Measurements from ENCODE around the gene LRIT2. TPM values are rescaled to one million over a fixed set of nuclear protein-coding genes. Genes with fewer than 3 reads are reported as not detected.

LRIT2 gene, protein sequence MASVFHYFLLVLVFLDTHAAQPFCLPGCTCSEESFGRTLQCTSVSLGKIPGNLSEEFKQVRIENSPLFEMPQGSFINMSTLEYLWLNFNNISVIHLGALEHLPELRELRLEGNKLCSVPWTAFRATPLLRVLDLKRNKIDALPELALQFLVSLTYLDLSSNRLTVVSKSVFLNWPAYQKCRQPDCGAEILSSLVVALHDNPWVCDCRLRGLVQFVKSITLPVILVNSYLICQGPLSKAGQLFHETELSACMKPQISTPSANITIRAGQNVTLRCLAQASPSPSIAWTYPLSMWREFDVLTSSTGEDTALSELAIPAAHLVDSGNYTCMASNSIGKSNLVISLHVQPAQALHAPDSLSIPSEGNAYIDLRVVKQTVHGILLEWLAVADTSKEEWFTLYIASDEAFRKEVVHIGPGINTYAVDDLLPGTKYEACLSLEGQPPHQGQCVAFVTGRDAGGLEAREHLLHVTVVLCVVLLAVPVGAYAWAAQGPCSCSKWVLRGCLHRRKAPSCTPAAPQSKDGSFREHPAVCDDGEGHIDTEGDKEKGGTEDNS
- total RNA-seq (not detected), polyA plus RNA-seq (not detected)
- long read RNA-seq, donor 1: 0 reads
- long read RNA-seq, donor 2: 0 reads

GRCh38 chr10:84225427-84226173 is at the start of gene LRIT2:
Gene LRIT2, minus strand, starts transcription at chr10:84225544. Its CDS starts 24 bp downstream, at chr10:84225520.
- WGBS, 3 donors: 23 to 42% (median 31%) methylated on average over 6 of the region's 6 CpGs
- DNase-seq (no peak), ATAC-seq (no peak)

DNA sequence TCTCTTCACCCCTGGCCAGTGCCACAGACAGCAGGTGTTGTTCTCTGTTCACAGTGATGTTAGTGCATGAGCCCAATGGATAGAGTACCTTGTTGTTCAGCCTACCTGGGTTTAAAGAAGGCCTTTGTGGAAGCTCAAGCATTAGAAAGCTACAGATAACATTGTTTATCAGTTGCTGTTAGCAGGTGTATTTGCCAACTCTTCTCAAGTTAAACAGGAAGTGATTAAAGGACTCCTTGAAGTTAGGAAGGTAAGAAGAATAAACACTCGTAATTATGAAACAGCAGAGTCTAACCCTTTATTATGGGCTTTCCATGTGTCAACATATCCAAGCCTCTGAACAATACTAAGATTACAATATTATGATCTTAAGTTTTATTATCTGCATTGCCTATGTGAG is 45.4 kb upstream of the LRIT2 start:
- no peaks in the 10 kb centered on the region for H3K4me1 ChIP-seq
- 63 to 75% (median 75%) methylated on average over 1 of the region's 1 CpG for WGBS, 3 donors
- H3K36me3 ChIP-seq (ENCODE audit: insufficient read depth in 1 of 2, low read depth in 1 of 2): no peaks in the 10 kb centered on the region
- no peaks in the 10 kb centered on the region for H3K9me3 ChIP-seq
- no peak for DNase-seq
- no peak overlapping the region for H3K4me3 ChIP-seq
- no peak for ATAC-seq
- intact Hi-C loops (cut with DNase I): no loop called here
- peaks cover 0 to 17% (median 3%) of the 10 kb centered on the region in 3 donors for H3K27me3 ChIP-seq (ENCODE audit: insufficient read depth in 3 of 3, low read length in 2 of 3)
- TF ChIP-seq, protein P1, sequence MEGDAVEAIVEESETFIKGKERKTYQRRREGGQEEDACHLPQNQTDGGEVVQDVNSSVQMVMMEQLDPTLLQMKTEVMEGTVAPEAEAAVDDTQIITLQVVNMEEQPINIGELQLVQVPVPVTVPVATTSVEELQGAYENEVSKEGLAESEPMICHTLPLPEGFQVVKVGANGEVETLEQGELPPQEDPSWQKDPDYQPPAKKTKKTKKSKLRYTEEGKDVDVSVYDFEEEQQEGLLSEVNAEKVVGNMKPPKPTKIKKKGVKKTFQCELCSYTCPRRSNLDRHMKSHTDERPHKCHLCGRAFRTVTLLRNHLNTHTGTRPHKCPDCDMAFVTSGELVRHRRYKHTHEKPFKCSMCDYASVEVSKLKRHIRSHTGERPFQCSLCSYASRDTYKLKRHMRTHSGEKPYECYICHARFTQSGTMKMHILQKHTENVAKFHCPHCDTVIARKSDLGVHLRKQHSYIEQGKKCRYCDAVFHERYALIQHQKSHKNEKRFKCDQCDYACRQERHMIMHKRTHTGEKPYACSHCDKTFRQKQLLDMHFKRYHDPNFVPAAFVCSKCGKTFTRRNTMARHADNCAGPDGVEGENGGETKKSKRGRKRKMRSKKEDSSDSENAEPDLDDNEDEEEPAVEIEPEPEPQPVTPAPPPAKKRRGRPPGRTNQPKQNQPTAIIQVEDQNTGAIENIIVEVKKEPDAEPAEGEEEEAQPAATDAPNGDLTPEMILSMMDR (IDR thresholded peaks at IDR 0.05): no peak
- no peak overlapping the region for H3K27ac ChIP-seq

More at GRCh38 chr10:84225427-84226173, at the start of gene LRIT2:
- H3K36me3 ChIP-seq (ENCODE audit: insufficient read depth in 1 of 2, low read depth in 1 of 2): no peaks in the 10 kb centered on the region
- H3K27ac ChIP-seq: no peak within 1 kb of the TSS
- no peaks in the 10 kb centered on the region for H3K4me1 ChIP-seq
- intact Hi-C loops (cut with DNase I): no loop called here
- H3K27me3 ChIP-seq (ENCODE audit: insufficient read depth in 3 of 3, low read length in 2 of 3): peaks cover 0 to 3% (median 0%) of the 10 kb centered on the region in 3 donors
- H3K9me3 ChIP-seq: no peaks in the 10 kb centered on the region
- no peak within 1 kb of the TSS for H3K4me3 ChIP-seq
- TF ChIP-seq, protein P1 (IDR thresholded peaks at IDR 0.05): no peak

- intact Hi-C loops (cut with DNase I): loop anchor here (5.0 to 10.0 kb wide), 2 partner anchors 105 to 108 kb away; no protein-coding TSS in a partner anchor
- H3K27ac ChIP-seq: no peak overlapping the region
- ATAC-seq: no peak
- no peaks in the 10 kb centered on the region for H3K4me1 ChIP-seq
- H3K9me3 ChIP-seq: no peaks in the 10 kb centered on the region
- TF ChIP-seq, protein P1 (IDR thresholded peaks at IDR 0.05): no peak
- H3K4me3 ChIP-seq: no peak overlapping the region
- H3K27me3 ChIP-seq (ENCODE audit: insufficient read depth in 3 of 3, low read length in 2 of 3): peaks cover 0 to 17% (median 3%) of the 10 kb centered on the region in 3 donors
- 41 to 50% (median 45%) methylated on average over 2 of the region's 2 CpGs for WGBS, 3 donors
- DNase-seq: no peak
- H3K36me3 ChIP-seq (ENCODE audit: insufficient read depth in 1 of 2, low read depth in 1 of 2): no peaks in the 10 kb centered on the region
These were observed 44.4 kb upstream of the LRIT2 start for GRCh38 chr10:84269773-84270172.

- no peaks in the 10 kb centered on the region for H3K4me1 ChIP-seq
- no peaks in the 10 kb centered on the region for H3K9me3 ChIP-seq
- 66 to 78% (median 71%) methylated on average over 1 of the region's 1 CpG for WGBS, 3 donors
- no peak overlapping the region for H3K4me3 ChIP-seq
- no peaks in the 10 kb centered on the region for H3K36me3 ChIP-seq (ENCODE audit: insufficient read depth in 1 of 2, low read depth in 1 of 2)
- no peak overlapping the region for H3K27ac ChIP-seq
- TF ChIP-seq, protein P1 (IDR thresholded peaks at IDR 0.05): no peak
- peaks cover 0 to 17% (median 3%) of the 10 kb centered on the region in 3 donors for H3K27me3 ChIP-seq (ENCODE audit: insufficient read depth in 3 of 3, low read length in 2 of 3)
- no peak for DNase-seq
- intact Hi-C loops (cut with DNase I): loop anchor here (5.0 to 10.0 kb wide), 2 partner anchors 106 to 108 kb away; no protein-coding TSS in a partner anchor
- no peak for ATAC-seq
These were observed 43.8 kb upstream of the LRIT2 start for GRCh38 chr10:84269162-84269561.

Measured in psoas muscle (tissue), 8 donors.